Measurements from ENCODE around the gene PIGN.

GRCh38 chr18:62080172-62080900 is 106.5 kb downstream of the PIGN start:
- TF ChIP-seq NFRKB (IDR thresholded peaks at IDR 0.05) (no peak), HDGF (IDR thresholded peaks at IDR 0.05; ENCODE audit: borderline replicate concordance) (no peak), ELF4 (IDR thresholded peaks at IDR 0.05) (no peak), SP1 (IDR thresholded peaks at IDR 0.05) (no peak), FOXK2 (IDR thresholded peaks at IDR 0.05) (no peak), BHLHE40 (IDR thresholded peaks at IDR 0.05; ENCODE audit: borderline replicate concordance) (no peak)
